Jurkat, Clone E6-1 (cell line): ENCODE measurements around the gene MVK.

Experiments used
- DNase-seq: peaks from one replicate; pipeline ENCODE4 v3.0.0-alpha.2; 2011; ENCODE audit warnings: low read depth, low spot score
- H3K4me3 ChIP-seq: 2 replicates; pipeline ENCODE4 v1.5.1; 2011; ENCODE audit warnings: mild to moderate bottlenecking, low read length, control low read depth, moderate library complexity

MVK gene

GRCh38 chr12:109542876-109543275 is 30.7 kb upstream of the MVK start:
- DNase-seq: no peak
- no peak overlapping the region for H3K4me3 ChIP-seq

GRCh38 chr12:109544955-109545531 is 28.6 kb upstream of the MVK start:
- no peak overlapping the region for H3K4me3 ChIP-seq
- peak; percentile 43 for DNase-seq

GRCh38 chr12:109545826-109546225 is 27.8 kb upstream of the MVK start:
- no peak overlapping the region for H3K4me3 ChIP-seq
- DNase-seq: no peak

- H3K4me3 ChIP-seq: no peak overlapping the region
- no peak for DNase-seq
Measured at GRCh38 chr12:109547286-109547685, 26.3 kb upstream of the MVK start.

- no peak for DNase-seq
- H3K4me3 ChIP-seq: no peak overlapping the region
Measured at GRCh38 chr12:109548258-109548657, 25.3 kb upstream of the MVK start.

GRCh38 chr12:109549613-109550270 is 23.9 kb upstream of the MVK start:
- no peak overlapping the region for H3K4me3 ChIP-seq
- no peak for DNase-seq

GRCh38 chr12:109550281-109550680 is 23.3 kb upstream of the MVK start:
- no peak for DNase-seq
- no peak overlapping the region for H3K4me3 ChIP-seq

GRCh38 chr12:109551108-109551507 is 22.5 kb upstream of the MVK start:
- DNase-seq: no peak
- H3K4me3 ChIP-seq: no peak overlapping the region

- DNase-seq: no peak
- H3K4me3 ChIP-seq: no peak overlapping the region
Measured at GRCh38 chr12:109552971-109553370, 20.6 kb upstream of the MVK start.

GRCh38 chr12:109553483-109553882 is 20.1 kb upstream of the MVK start:
- DNase-seq: no peak
- no peak overlapping the region for H3K4me3 ChIP-seq

- no peak for DNase-seq
Measured at GRCh38 chr12:109553906-109554500, 19.6 kb upstream of the MVK start.

GRCh38 chr12:109554761-109555160 is 18.8 kb upstream of the MVK start:
- DNase-seq: no peak
- H3K4me3 ChIP-seq: no peak overlapping the region

More at GRCh38 chr12:109553906-109554500, 19.6 kb upstream of the MVK start:
- H3K4me3 ChIP-seq: no peak overlapping the region

GRCh38 chr12:109555431-109556315 is 17.9 kb upstream of the MVK start:
- no peak overlapping the region for H3K4me3 ChIP-seq
- no peak for DNase-seq

- no peak overlapping the region for H3K4me3 ChIP-seq
- DNase-seq: no peak
Measured at GRCh38 chr12:109557200-109557599, 16.4 kb upstream of the MVK start.

GRCh38 chr12:109557805-109558204 is 15.8 kb upstream of the MVK start:
- DNase-seq: no peak
- H3K4me3 ChIP-seq: no peak overlapping the region

GRCh38 chr12:109558374-109559199 is 15.0 kb upstream of the MVK start:
- no peak overlapping the region for H3K4me3 ChIP-seq

GRCh38 chr12:109559200-109559505 is 14.4 kb upstream of the MVK start:
- H3K4me3 ChIP-seq: no peak overlapping the region
- no peak for DNase-seq

More at GRCh38 chr12:109558374-109559199, 15.0 kb upstream of the MVK start:
- no peak for DNase-seq

GRCh38 chr12:109559601-109560000 is 14.0 kb upstream of the MVK start:
- no peak overlapping the region for H3K4me3 ChIP-seq
- no peak for DNase-seq
